IMR-90 (cell line): ENCODE data around the gene NR1D2. TPM values are rescaled to one million over a fixed set of nuclear protein-coding genes. Genes with fewer than 3 reads are reported as not detected.
A peak's percentile ranks its signal among the peaks of the same experiment; 100 is the strongest.

Experiments
- ATAC-seq: fragments of 200-7000 bp; cut with Tn5 transposase; 2 replicates; pipeline ENCODE4 v1.9.1; 2020; ENCODE audit warnings: low read depth, mild to moderate bottlenecking, moderate library complexity
- BruUV-seq: library from RNA; stranded (reverse); fragments of 400-500 nt; replicated peaks from 2 replicates; lab custom pipeline; 2021; lab: Mats Ljungman, UMichigan
- CTCF ChIA-PET: fragments of 300-600 bp; formaldehyde crosslinking; extraction: SDS; loops from one replicate; lab custom pipeline; 2021; ENCODE audit warnings: antibody characterized with exemption; lab: Yijun Ruan, JAX
- POLR2A ChIA-PET: fragments of 300-600 bp; sonication (Branson Sonifier 250); formaldehyde crosslinking; loops from one replicate; lab custom pipeline; 2022; ENCODE audit warnings: antibody characterized with exemption; ENCODE audit not compliant: unreplicated experiment; lab: Charles Lee
- DNase-seq: peaks from one replicate; pipeline ENCODE4 v3.0.0; 2013
- H2AFZ ChIP-seq: replicated peaks from 2 replicates; pipeline ENCODE3; 2013; ENCODE audit warnings: low read length, mild to moderate bottlenecking; ENCODE audit not compliant: poor library complexity
- H2AK5ac ChIP-seq: 2 replicates; pipeline ENCODE4 v1.6.1; 2013; ENCODE audit warnings: low read depth, low read length, inconsistent platforms
- H2AK9ac ChIP-seq: replicated peaks from 2 replicates; pipeline ENCODE3; 2013; ENCODE audit warnings: mild to moderate bottlenecking, low read depth, low read length, moderate library complexity; ENCODE audit not compliant: poor library complexity
- H2BK120ac ChIP-seq: 2 replicates; pipeline ENCODE4 v1.6.1; 2013; ENCODE audit warnings: low read depth, low read length, inconsistent platforms
- H2BK15ac ChIP-seq: 3 replicates; pipeline ENCODE4 v1.6.1; 2013; ENCODE audit warnings: low read depth, low read length, inconsistent platforms
- H2BK20ac ChIP-seq: 2 replicates; pipeline ENCODE4 v1.6.1; 2013; ENCODE audit warnings: low read depth, mild to moderate bottlenecking, inconsistent platforms, low read length, moderate library complexity
- H2BK5ac ChIP-seq: 2 replicates; pipeline ENCODE4 v1.6.1; 2013; ENCODE audit warnings: mild to moderate bottlenecking, low read depth, low read length, inconsistent platforms; ENCODE audit not compliant: poor library complexity, severe bottlenecking
- H3K14ac ChIP-seq: replicated peaks from 2 replicates; pipeline ENCODE4 v1.6.1; 2013; ENCODE audit warnings: low read depth, low read length, inconsistent platforms
- H3K18ac ChIP-seq: 2 replicates; pipeline ENCODE4 v1.6.1; 2013; ENCODE audit warnings: low read depth, low read length, control low read depth
- H3K23ac ChIP-seq: 2 replicates; pipeline ENCODE4 v1.6.1; 2013; ENCODE audit warnings: low read depth, low read length, inconsistent platforms
- H3K27ac ChIP-seq: 2 replicates; pipeline ENCODE4 v1.5.1; 2013; ENCODE audit warnings: mild to moderate bottlenecking, control low read depth, low read length; ENCODE audit not compliant: insufficient read depth
- H3K27me3 ChIP-seq: 2 replicates; pipeline ENCODE4 v1.6.1; 2013; ENCODE audit warnings: low read length; ENCODE audit not compliant: control insufficient read depth, insufficient read depth
- H3K36me3 ChIP-seq: 2 replicates; pipeline ENCODE4 v1.6.1; 2013; ENCODE audit warnings: low read length, mixed read lengths; ENCODE audit not compliant: control insufficient read depth, insufficient read depth
- H3K4ac ChIP-seq: 2 replicates; pipeline ENCODE4 v1.6.1; 2013; ENCODE audit warnings: low read depth, low read length, inconsistent platforms
- H3K4me1 ChIP-seq: 2 replicates; pipeline ENCODE4 v1.6.1; 2013; ENCODE audit warnings: low read length, mixed read lengths; ENCODE audit not compliant: control insufficient read depth, insufficient read depth
- H3K4me2 ChIP-seq: 2 replicates; pipeline ENCODE4 v1.6.1; 2013; ENCODE audit warnings: low read depth, mild to moderate bottlenecking, control low read depth, low read length, moderate library complexity
- H3K4me3 ChIP-seq: 2 replicates; pipeline ENCODE4 v1.5.1; 2013; ENCODE audit warnings: low read depth, mild to moderate bottlenecking, control low read depth, low read length, moderate library complexity; ENCODE audit not compliant: insufficient read depth
- H3K56ac ChIP-seq: 2 replicates; pipeline ENCODE4 v1.6.1; 2013; ENCODE audit warnings: low read length, inconsistent platforms; ENCODE audit not compliant: insufficient read depth; ENCODE audit errors: extremely low read depth
- H3K79me1 ChIP-seq, 2 experiments: 2 replicates each; pipeline ENCODE4 v1.6.1; 2013; ENCODE audit warnings: low read length in 2 of 2, inconsistent platforms in 1 of 2, low read depth in 1 of 2
- H3K9ac ChIP-seq: 2 replicates; pipeline ENCODE4 v1.6.1; 2013; ENCODE audit warnings: low read depth, low read length, control low read depth
- H3K9me1 ChIP-seq: 2 replicates; pipeline ENCODE4 v1.6.1; 2013; ENCODE audit warnings: low read length, inconsistent platforms; ENCODE audit not compliant: insufficient read depth
- H3K9me3 ChIP-seq: 2 replicates; pipeline ENCODE4 v1.6.1; 2013; ENCODE audit warnings: low read length; ENCODE audit not compliant: control insufficient read depth, insufficient read depth
- H4K20me1 ChIP-seq: 2 replicates; pipeline ENCODE4 v1.6.1; 2013; ENCODE audit warnings: low read length, inconsistent platforms; ENCODE audit not compliant: insufficient read depth
- H4K5ac ChIP-seq: 2 replicates; pipeline ENCODE4 v1.6.1; 2013; ENCODE audit warnings: mild to moderate bottlenecking, low read depth, low read length, control low read depth
- H4K8ac ChIP-seq, 2 experiments: 2 replicates each; pipeline ENCODE4 v1.6.1; 2013; ENCODE audit warnings: low read depth in 2 of 2, low read length in 2 of 2, control low read depth in 1 of 2, inconsistent platforms in 1 of 2
- H4K91ac ChIP-seq: 2 replicates; pipeline ENCODE4 v1.6.1; 2013; ENCODE audit warnings: low read depth, low read length, inconsistent platforms; ENCODE audit not compliant: insufficient read depth
- BHLHE40 ChIP-seq: fragments of 150-350 bp; IDR thresholded peaks from 2 replicates; pipeline ENCODE4 v1.6.1; 2016; ENCODE audit warnings: mild to moderate bottlenecking, low read depth, low read length
- CEBPB ChIP-seq: IDR thresholded peaks from 2 replicates; pipeline ENCODE4 v1.6.1; 2012; ENCODE audit warnings: low read depth, low read length, improper control_type of control experiment
- CHD1 ChIP-seq: IDR thresholded peaks from 2 replicates; pipeline ENCODE4 v1.6.1; 2012; ENCODE audit warnings: low read depth, low read length, improper control_type of control experiment
- FOS ChIP-seq: fragments of 150-350 bp; IDR thresholded peaks from 2 replicates; pipeline ENCODE4 v1.6.1; 2016; ENCODE audit warnings: low read depth, low read length
- MAFK ChIP-seq: IDR thresholded peaks from 2 replicates; pipeline ENCODE4 v1.6.1; 2012; ENCODE audit warnings: low read depth, low read length, improper control_type of control experiment
- MXI1 ChIP-seq: IDR thresholded peaks from 2 replicates; pipeline ENCODE4 v1.6.1; 2012; ENCODE audit warnings: low read depth, mild to moderate bottlenecking, low read length, moderate library complexity, borderline replicate concordance
- NFE2L2 ChIP-seq: fragments of 150-350 bp; IDR thresholded peaks from 2 replicates; pipeline ENCODE4 v1.6.1; 2016; ENCODE audit warnings: low read depth, mild to moderate bottlenecking, low read length
- POLR2A ChIP-seq: IDR thresholded peaks from 2 replicates; pipeline ENCODE4 v1.6.1; 2012; ENCODE audit warnings: mild to moderate bottlenecking, low read depth, low read length
- RAD21 ChIP-seq: IDR thresholded peaks from 2 replicates; pipeline ENCODE4 v1.6.1; 2012; ENCODE audit warnings: low read length, improper control_type of control experiment
- RCOR1 ChIP-seq: IDR thresholded peaks from 2 replicates; pipeline ENCODE4 v1.6.1; 2012; ENCODE audit warnings: mild to moderate bottlenecking, low read length, improper control_type of control experiment; ENCODE audit not compliant: insufficient replicate concordance
- RFX5 ChIP-seq: IDR thresholded peaks from 2 replicates; pipeline ENCODE4 v1.8.0; 2012; ENCODE audit warnings: low read depth, mild to moderate bottlenecking, low read length, moderate library complexity
- SMC3 ChIP-seq: fragments of 150-350 bp; IDR thresholded peaks from 2 replicates; pipeline ENCODE4 v1.6.1; 2016; ENCODE audit warnings: low read depth, mild to moderate bottlenecking, antibody characterized with exemption, low read length, moderate library complexity
- WGBS, 2 experiments: methylation state at CpG; one replicate each; pipeline versions ENCODE4 v1.1.5 to v1.1.7; 2013; ENCODE audit warnings: missing lambda C conversion rate in 2 of 2; ENCODE audit not compliant: insufficient read length in 1 of 2; ENCODE audit errors: extremely low coverage in 2 of 2; 5-methylcytosine and 5-hydroxymethylcytosine counted together
- dilution Hi-C: fragments of 300-500 bp; cut with HindIII; formaldehyde crosslinking; loops from one replicate; pipeline ENCODE4 v1.14.3; 2018; ENCODE audit warnings: low sequenced_read_pairs; ENCODE audit not compliant: unreplicated experiment
- in situ Hi-C: fragments of 300-500 bp; cut with MboI; formaldehyde crosslinking; loops from 3 replicates; pipeline ENCODE4 v1.14.3; 2019; ENCODE audit warnings: low sequenced_read_pairs, inconsistent platforms, mixed read lengths
- intact Hi-C: fragments of 100-400 bp; cut with micrococcal nuclease; formaldehyde crosslinking; loops from 2 replicates; pipeline ENCODE4 v1.10.0; 2022
- polyA plus RNA-seq, 3 experiments: library from polyadenylated mRNA; depleted of rRNA; stranded (reverse); fragments of >200 nt; gene quantifications; 2 replicates each; pipeline ENCODE4 v1.2.3, GENCODE V29; 2012; ENCODE audit warnings: low replicate concordance in 1 of 3
- total RNA-seq: library from RNA; depleted of rRNA; stranded (reverse); fragments of >200 nt; gene quantifications from 2 replicates; pipeline ENCODE4 v1.2.3, GENCODE V29; 2012
- TF ChIP-seq, protein P1 (sequence below): fragments of 150-350 bp; IDR thresholded peaks from 2 replicates; pipeline ENCODE4 v1.6.1; 2017; ENCODE audit warnings: mild to moderate bottlenecking, antibody characterized with exemption, low read length, low read depth
- TF ChIP-seq, protein P2 (sequence below): conservative IDR thresholded peaks from 2 replicates; pipeline ENCODE4 v1.5.1; 2012; ENCODE audit warnings: mild to moderate bottlenecking, low read depth, low read length, improper control_type of control experiment
- TF ChIP-seq, protein P3 (sequence below): fragments of 150-350 bp; IDR thresholded peaks from 2 replicates; pipeline ENCODE4 v1.6.1; 2016; ENCODE audit warnings: low read depth, mild to moderate bottlenecking, low read length, moderate library complexity, borderline replicate concordance

The NR1D2 gene
- total and polyA plus RNA-seq, 2 of the 4 experiments (the other 2 are of a cell fraction) = 8.1 to 41.0 TPM

DNA sequence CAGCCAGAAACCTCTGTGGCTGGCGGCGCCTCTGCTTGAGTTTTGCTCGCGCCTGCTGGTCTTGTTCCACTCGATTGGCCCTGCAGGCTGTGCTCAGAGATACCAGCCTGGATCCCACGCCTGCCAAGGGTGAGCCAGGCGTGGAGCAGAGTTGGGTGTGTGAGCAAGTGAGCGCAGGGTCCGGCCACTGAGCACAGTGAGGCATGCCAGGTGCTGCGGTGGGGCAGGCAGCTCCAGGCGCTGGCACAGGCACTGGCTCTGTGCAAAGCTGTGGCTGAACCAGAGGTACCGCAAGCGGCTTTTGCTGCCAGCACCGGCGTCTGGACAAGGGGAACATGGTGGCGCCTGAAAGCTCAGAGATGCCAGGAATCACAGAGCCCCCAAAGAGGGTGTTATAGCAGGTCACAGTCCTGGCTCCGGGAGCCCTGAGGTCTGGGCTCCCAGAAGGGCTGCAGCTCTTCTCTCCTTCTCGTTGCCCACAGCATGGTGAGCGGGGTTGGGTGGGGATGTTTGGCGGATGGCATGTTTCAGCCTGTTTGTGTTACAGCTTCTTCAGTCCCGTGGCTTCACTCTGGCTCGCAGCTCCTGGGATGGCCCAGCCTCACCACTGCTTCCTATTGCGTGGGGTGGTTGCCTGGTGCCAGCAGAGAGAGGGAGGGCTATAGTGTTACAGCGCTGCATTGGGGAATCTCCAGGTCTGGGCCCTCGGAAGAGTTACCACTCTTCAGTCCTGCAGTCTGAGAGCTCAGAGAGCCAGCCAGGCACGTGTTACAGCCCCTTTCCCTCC, 73.9 kb downstream of the NR1D2 start:
- H3K9ac ChIP-seq = no peak overlapping the region
- no peaks in the 10 kb centered on the region for H3K79me1 ChIP-seq
- H4K8ac ChIP-seq = no peak overlapping the region
- ATAC-seq (no peak), DNase-seq (no peak)
- peak overlapping the region; percentile 28 for H2AK9ac ChIP-seq
- in situ Hi-C loops (no loop called here), dilution Hi-C loops (no loop called here), intact Hi-C loops (no loop called here)
- H3K9me1 ChIP-seq = no peaks in the 10 kb centered on the region; the same call in 1 of the 2 replicates
- H4K5ac ChIP-seq = no peak overlapping the region
- no peak overlapping the region for H2AFZ ChIP-seq
- no peak overlapping the region for H3K56ac ChIP-seq
- H3K14ac ChIP-seq = no peak overlapping the region
- no peak overlapping the region for H2BK120ac ChIP-seq
- no TSS peak for BruUV-seq
- no peaks in the 10 kb centered on the region for H3K4me1 ChIP-seq
- WGBS, 2 experiments = 89% methylated on average over 11 of the region's 26 CpGs; no CpG with 5 or more reads in 1 of the 2 experiments
- H3K9me3 ChIP-seq = no peaks in the 10 kb centered on the region
- no peak overlapping the region for H3K4me2 ChIP-seq
- CTCF ChIA-PET = no interaction called here
- no peaks in the 10 kb centered on the region for H3K27me3 ChIP-seq
- H2BK5ac ChIP-seq = no peak overlapping the region
- H3K4ac ChIP-seq = no peak overlapping the region
- no peak overlapping the region for H2BK15ac ChIP-seq
- no peak for TF ChIP-seq SMC3
- no peak for TF ChIP-seq NFE2L2
- TF ChIP-seq CEBPB = no peak
- TF ChIP-seq RCOR1 = no peak
- no peak for TF ChIP-seq RAD21
- TF ChIP-seq MXI1 = no peak
- no peak for TF ChIP-seq BHLHE40
- TF ChIP-seq, protein P1, sequence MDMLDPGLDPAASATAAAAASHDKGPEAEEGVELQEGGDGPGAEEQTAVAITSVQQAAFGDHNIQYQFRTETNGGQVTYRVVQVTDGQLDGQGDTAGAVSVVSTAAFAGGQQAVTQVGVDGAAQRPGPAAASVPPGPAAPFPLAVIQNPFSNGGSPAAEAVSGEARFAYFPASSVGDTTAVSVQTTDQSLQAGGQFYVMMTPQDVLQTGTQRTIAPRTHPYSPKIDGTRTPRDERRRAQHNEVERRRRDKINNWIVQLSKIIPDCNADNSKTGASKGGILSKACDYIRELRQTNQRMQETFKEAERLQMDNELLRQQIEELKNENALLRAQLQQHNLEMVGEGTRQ = no peak
- no peak for TF ChIP-seq POLR2A
- no peak for TF ChIP-seq CHD1
- TF ChIP-seq, protein P2, sequence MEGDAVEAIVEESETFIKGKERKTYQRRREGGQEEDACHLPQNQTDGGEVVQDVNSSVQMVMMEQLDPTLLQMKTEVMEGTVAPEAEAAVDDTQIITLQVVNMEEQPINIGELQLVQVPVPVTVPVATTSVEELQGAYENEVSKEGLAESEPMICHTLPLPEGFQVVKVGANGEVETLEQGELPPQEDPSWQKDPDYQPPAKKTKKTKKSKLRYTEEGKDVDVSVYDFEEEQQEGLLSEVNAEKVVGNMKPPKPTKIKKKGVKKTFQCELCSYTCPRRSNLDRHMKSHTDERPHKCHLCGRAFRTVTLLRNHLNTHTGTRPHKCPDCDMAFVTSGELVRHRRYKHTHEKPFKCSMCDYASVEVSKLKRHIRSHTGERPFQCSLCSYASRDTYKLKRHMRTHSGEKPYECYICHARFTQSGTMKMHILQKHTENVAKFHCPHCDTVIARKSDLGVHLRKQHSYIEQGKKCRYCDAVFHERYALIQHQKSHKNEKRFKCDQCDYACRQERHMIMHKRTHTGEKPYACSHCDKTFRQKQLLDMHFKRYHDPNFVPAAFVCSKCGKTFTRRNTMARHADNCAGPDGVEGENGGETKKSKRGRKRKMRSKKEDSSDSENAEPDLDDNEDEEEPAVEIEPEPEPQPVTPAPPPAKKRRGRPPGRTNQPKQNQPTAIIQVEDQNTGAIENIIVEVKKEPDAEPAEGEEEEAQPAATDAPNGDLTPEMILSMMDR = no peak
- no peak for TF ChIP-seq FOS
- no peak for TF ChIP-seq MAFK
- TF ChIP-seq, protein P3, sequence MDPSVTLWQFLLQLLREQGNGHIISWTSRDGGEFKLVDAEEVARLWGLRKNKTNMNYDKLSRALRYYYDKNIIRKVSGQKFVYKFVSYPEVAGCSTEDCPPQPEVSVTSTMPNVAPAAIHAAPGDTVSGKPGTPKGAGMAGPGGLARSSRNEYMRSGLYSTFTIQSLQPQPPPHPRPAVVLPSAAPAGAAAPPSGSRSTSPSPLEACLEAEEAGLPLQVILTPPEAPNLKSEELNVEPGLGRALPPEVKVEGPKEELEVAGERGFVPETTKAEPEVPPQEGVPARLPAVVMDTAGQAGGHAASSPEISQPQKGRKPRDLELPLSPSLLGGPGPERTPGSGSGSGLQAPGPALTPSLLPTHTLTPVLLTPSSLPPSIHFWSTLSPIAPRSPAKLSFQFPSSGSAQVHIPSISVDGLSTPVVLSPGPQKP = no peak
- no peak for TF ChIP-seq RFX5
- no peaks in the 10 kb centered on the region for H3K36me3 ChIP-seq
- POLR2A ChIA-PET = no interaction called here
- H3K4me3 ChIP-seq = no peak overlapping the region
- no peak overlapping the region for H3K18ac ChIP-seq
- H3K27ac ChIP-seq = no peak overlapping the region
- no peak overlapping the region for H2AK5ac ChIP-seq
- no peak overlapping the region for H2BK20ac ChIP-seq
- no peak overlapping the region for H3K23ac ChIP-seq
- no peaks in the 10 kb centered on the region for H4K20me1 ChIP-seq
- H4K91ac ChIP-seq = no peak overlapping the region
